ENCODE data around the gene ORM2. TPM values are rescaled to one million over a fixed set of nuclear protein-coding genes. Genes with fewer than 3 reads are reported as not detected.
A peak's percentile ranks its signal among the peaks of the same experiment; 100 is the strongest.

Gene ORM2
- total and polyA plus RNA-seq, 9 of the 15 experiments (the other 6 are each of a cell fraction or from before 2014, with no cell fraction given) = 0.98 TPM; not detected in 8

- H3K27me3 ChIP-seq (ENCODE audit: control insufficient read depth in 2 of 2, insufficient read depth in 2 of 2, low read length in 2 of 2) = no peaks in the 10 kb centered on the region
- ChIA-PET POLR2A (interaction anchor here (0.6 to 1.7 kb wide), 4 partner anchors 15 to 351 kb away, joined by 3 to 11 read pairs (median 4); no protein-coding TSS in a partner anchor), CTCF (ENCODE audit: low intra/inter-chr PET ratio) (no interaction called here)
- in situ Hi-C loops (cut with MboI) (no loop called here), intact Hi-C loops (cut with micrococcal nuclease) (no loop called here)
- DNase-seq (ENCODE audit: extremely low read depth in 1 of 4, low spot score in 3 of 4) = no peak
- no TSS peak for BruUV-seq (replicated peaks)
- H3K4me2 ChIP-seq (ENCODE audit: insufficient read depth, low read length) = no peak overlapping the region
- H2AFZ ChIP-seq (ENCODE audit: low read depth, low read length) = no peak overlapping the region
- 0 out of 2 replicates have a peak, but pooled peaks have one; percentile 35 for TF ChIP-seq POLR2AphosphoS2 (IDR thresholded peaks at IDR 0.05; ENCODE audit: low read length)
- TF ChIP-seq MNT (conservative IDR thresholded peaks at IDR 0.05) = no peak
- peak; percentile 66 for TF ChIP-seq POLR2G (IDR thresholded peaks at IDR 0.05; ENCODE audit: low read depth, low read length)
- FAIRE-seq = no peak
- peak overlapping the region in 1 of 2 experiments; percentile 56; a peak in 2 of 4 replicates for H3K9ac ChIP-seq (ENCODE audit: insufficient read depth in 1 of 2, low read depth in 2 of 2, low read length in 2 of 2)
- H3K4me3 ChIP-seq = no peak overlapping the region
- H3K79me2 ChIP-seq (ENCODE audit: control insufficient read depth, insufficient read depth, low read length) = no peaks in the 10 kb centered on the region
- no peak for ATAC-seq
- H3K4me1 ChIP-seq (replicated peaks in 1 of 2; ENCODE audit: control insufficient read depth in 2 of 2, insufficient read depth in 2 of 2, low read length in 2 of 2) = peaks cover 0 to 14% of the 10 kb centered on the region in 2 experiments; a peak in 2 of 5 replicates
- H3K9me3 ChIP-seq (replicated peaks; ENCODE audit: control insufficient read depth, insufficient read depth, low read depth, low read length) = no peaks in the 10 kb centered on the region
- no peak overlapping the region for H3K27ac ChIP-seq (ENCODE audit: extremely low read depth, low read depth, low read length)
- WGBS (ENCODE audit: insufficient coverage, low coverage, missing lambda C conversion rate) = 70% methylated on average over 14 of the region's 14 CpGs
- no peaks in the 10 kb centered on the region for H3K9me1 ChIP-seq (ENCODE audit: control insufficient read depth, insufficient read depth, low read length)
- no peaks in the 10 kb centered on the region for H4K20me1 ChIP-seq (replicated peaks; ENCODE audit: control insufficient read depth, insufficient read depth, low read length)
- 0 out of 3 replicates have a peak, but pooled peaks cover 2% of the 10 kb centered on the region for H3K36me3 ChIP-seq (ENCODE audit: control insufficient read depth, insufficient read depth, low read length)
These were observed 38.3 kb downstream of the ORM2 start for GRCh38 chr9:114367772-114368569.

Measured in K562 (cell line).